Measurements from ENCODE around the gene PAX2.
"Not testable (repeated sequence)": the region's sequence is repeated elsewhere in the genome, so short reads cannot be mapped to it uniquely, and the experiment has no call there.

The PAX2 gene

GRCh38 chr10:100744987-100745881 is at the start of gene PAX2:
PAX2 (plus strand) TSS chr10:100745582; CDS start chr10:100746261, 679 bp downstream.
- peak; percentile 23 for DNase-seq

DNA sequence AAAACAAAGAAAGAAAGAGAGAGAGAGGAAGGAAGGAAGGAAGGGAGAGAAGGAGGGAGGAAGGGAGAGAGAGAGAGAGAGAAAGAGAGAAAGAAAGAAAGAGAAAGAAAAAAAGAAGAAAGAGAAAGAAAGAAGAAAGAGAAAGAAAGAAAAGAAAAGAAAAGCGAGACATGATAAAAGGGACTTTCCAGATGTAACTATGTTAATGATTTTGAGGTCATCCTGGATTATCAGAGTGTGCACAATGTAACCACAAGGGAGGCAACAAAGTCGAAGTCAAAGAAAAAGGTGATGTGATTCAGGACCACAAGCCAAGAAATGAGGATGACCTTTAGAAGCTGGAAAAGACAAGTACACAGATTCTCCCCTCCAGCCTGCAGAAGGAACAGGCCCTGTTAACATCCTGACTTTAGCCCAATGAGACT is 48.9 kb upstream of the PAX2 start:
- DNase-seq, result no peak

DNA sequence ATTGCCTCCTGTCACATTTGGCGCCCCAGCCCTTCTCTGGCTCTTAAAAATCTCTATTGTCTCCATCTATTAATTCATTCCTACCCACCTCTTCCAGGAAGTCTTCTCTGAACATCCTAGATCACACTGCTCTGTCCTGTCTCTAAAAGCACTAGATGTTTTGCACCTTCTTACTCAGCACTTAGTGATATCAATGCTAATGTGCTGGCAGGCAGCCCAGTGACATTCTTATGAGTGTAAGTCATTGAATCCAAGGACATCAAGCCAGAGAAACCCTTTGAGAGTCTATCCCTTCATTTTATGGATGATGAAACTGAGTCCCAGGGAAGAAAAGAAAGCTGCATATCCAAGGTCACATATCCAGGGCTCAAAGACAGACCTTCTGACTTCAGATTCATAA is 48.3 kb upstream of the PAX2 start:
- no peak for DNase-seq

DNA sequence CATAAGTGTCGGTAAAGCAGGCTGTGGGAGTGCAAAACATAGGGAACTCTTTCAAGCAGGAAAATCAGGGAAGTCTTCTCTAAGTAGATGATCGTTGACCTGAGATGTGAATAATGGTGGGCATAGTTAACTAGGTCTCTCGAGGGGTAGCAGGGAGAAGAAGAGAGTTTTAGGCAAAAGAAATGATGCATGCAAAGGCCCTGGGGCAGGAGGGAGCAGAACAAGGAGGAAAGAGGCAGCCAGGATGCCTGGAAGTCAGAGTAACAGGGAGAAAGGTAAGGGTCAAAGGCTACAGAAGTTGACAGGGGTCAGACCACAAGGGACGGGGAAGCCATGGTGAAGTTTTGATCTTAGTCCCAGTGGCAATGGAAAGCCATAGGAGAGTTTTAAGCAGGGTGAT is 47.8 kb upstream of the PAX2 start:
- no peak for DNase-seq

GRCh38 chr10:100701704-100702103 is 43.7 kb upstream of the PAX2 start:
- DNase-seq, result not testable (repeated sequence)

DNA sequence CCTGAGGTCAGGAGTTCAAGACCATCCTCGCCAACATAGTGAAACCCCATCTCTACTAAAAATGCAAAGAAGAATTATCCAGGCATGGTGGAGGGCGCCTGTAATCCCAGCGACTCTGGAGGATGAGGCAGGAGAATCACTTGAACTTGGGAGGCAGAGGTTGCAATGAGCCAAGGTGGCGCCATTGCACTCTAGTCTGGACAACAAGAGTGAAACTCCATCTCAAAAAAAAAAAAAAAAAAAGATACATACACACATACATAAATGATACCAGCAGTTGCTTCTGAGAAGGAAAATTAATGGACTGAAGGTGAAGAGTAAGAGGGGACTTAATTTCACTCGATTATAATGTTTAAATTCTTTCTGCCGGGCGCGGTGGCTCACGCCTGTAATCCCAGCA is 40.2 kb upstream of the PAX2 start:
- no peak for DNase-seq

DNA sequence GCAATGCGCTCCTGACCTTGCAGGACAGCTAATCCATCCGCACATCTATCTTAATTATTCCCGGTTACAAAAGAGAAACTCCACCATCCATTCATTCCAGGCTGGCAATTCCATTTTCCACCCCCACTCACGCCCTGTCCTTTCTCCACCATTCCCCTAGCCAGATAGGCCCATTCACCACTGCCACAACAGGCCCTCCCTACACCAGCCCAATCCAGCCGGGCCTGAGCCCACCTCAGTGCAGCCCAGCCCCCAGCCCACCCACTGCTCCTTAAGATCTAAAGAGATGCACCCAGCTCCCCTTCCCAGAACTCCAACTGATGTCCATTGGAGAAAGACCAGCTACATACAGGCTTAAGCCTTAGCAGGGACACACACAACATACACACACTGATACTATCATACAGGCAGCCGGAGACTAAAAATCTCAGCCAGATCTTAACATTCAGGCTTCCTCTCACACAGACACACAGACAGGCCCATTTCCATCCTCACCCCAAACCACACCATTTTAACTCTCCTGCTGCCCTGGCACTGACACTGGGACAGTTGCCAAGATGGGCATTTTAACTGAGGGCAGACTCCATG is 38.0 kb upstream of the PAX2 start:
- no peak for DNase-seq

GRCh38 chr10:100709146-100710082 is 36.0 kb upstream of the PAX2 start:
- DNase-seq, result no peak

DNA sequence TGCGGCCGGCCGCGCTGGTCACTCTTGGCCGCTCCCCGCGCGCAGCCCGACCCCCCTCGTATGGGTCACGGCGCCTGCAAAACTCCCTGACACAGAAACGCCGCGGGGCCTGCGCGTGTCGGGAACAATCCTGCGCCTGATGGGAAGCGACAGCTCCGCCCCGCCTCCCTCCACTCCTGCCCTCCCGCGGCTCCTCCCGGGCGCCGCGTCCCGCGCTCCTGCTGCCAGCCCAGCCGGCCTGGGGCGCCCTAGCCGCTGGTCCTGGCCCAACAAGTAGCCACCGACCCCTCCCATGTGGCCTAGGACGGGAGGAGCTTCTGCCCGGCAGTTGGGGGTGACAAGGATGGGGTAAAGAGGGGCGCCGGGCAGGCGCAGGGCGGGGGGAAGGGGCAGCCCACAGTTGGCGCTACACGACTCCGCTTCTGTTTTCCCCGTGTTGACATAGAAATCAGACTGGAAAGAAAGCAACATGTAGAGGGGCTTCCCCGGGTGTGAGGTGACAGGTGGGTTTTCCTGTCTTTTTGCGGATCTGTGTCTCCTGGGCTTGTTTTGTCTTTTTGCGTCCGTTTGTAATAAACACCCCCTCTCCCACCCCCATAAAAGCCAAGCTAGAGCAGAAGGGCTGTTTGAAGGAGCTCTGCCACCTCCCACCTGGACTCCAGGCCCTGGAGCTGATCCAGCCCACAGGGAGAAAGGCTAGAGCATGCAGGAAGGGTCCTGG is 35.1 kb upstream of the PAX2 start:
- no peak for DNase-seq

- DNase-seq, result no peak
Observed at GRCh38 chr10:100713049-100713858, 32.1 kb upstream of the PAX2 start.

DNA sequence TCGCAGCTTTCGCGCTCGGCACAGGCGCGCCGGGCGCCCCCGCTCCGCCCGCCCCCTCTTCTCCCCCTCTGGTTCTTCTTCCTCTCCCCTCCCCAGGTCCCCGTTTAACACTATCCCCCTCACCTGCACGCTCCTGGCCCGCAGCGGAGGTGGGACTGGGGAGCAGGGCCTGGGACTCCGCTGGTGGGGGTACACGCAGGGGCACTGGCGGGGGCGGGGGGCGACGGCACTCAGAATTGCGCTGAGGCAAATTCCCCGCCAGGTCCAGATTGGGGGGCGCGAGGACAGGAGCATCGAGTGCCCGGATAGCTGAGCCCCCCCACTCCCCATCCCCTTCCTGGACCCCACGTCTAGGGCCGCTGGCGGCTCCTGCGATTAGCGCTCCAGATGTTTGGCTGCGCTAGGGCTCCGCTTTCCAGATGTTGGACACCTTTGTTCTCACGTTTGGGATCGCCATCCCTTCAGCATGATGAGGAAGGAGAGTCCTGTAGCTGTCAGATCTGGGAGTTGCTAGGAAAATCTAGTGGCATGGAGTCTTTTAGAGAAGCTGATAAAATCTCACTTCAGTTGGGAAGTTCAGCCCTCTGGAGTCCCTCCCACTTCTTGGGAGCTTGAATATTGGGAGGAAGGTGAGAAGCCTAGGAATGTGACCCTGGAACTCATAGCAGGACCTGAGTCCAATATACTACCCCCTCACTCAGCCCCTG is 31.4 kb upstream of the PAX2 start:
- DNase-seq, result no peak

DNA sequence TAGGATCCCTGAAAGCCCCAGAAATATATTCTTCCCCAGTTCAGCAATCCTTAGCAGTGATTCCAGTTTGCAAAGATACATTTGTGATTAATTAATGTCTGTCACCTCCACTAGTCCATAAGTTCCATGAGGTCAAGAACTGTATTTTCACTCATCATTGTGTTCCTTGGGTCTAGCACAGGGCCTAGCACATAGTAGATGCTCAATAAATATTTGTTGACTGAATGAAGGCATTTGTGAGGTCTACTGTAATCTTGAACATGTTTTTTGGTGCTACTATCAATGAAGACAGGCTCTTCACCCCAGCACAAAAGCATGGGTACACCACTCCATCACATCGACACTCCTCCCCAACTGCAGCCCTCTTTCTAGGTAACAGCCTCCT is 30.8 kb upstream of the PAX2 start:
- DNase-seq, result no peak

- no peak for DNase-seq
Observed at GRCh38 chr10:100715101-100715444, 30.3 kb upstream of the PAX2 start.

DNA sequence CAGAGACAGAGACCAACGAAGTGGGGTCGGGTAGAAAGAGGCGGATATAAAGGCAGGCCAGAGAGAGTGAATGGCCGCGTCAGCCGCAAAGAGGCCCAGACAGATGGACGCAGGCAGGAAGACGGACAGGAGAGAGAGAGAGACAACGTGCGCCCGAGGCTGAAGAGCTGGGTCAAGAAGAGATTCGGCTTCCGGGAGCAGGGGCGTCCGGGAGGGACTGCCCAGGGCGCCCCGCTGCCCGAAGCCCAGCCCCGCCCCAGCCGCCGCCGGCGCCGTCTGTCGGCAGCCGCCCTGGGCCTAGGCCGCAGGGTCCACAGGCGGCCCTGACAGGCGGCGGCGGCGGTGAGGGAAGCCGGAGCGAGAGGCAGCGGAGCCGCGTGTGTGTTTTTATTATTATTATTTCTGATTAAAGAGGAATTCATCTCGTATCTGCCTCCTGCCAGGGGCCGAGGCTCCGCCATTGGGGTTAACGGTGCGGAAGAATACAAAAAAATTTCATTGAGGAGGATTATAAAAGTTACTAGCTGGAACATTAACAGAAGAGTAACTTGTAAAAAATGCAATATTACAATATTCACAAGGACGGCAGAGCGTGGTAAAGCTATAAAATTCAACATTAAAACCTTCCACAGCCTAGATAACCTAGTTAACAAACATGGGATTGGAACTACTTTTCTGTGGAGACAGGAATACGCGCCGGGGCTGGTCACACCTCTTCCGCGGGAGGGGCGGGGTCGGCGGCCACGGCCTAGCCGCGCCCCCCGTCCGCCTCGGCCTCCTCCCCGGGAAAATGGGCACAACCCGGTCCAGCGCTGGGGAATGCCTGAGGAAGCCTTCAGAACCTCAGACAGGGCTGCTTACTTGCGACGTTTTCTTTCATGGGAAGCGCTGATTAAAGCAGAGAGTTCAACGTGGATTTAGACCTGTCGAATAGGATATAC is 29.7 kb upstream of the PAX2 start:
- no peak for DNase-seq

GRCh38 chr10:100717166-100717565 is 28.2 kb upstream of the PAX2 start:
- no peak for DNase-seq

GRCh38 chr10:100718197-100718742 is 27.1 kb upstream of the PAX2 start:
- no peak for DNase-seq

- no peak for DNase-seq
Observed at GRCh38 chr10:100723180-100723579, 22.2 kb upstream of the PAX2 start.

GRCh38 chr10:100723770-100724530 is 21.4 kb upstream of the PAX2 start:
- no peak for DNase-seq

DNA sequence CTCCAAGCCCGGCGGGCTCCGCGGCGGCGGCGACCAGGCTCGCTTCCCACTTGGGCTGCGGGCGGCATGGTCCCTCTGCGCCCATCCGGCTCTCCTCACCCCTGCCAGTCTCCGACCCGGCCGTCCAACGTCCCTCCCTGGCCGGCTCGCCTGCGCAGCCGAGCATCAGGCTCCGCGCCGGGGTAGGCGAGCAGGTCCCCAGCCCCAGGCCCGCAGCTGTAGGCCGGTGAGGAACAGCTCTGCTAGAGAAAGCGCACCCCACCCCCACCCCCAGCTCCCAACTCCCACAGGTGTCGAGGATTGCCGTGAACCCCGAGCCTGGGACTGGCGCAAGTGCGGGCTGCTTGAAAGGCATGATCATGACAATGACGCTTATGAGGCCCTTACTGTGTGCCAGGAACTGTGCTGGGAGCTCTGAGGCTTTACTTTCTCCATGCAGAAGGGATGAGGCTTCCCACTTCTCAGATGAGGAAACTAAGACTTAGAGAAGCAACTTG is 20.8 kb upstream of the PAX2 start:
- DNase-seq, result no peak

Measured in hematopoietic multipotent progenitor cell treated with erythropoietin and hydrocortisone succinate and interleukin-3 and kit ligand, for 6 days (in vitro differentiated cells).